GM19438 (cell line): ENCODE measurements around the gene UQCC2.

Experiments used
- ATAC-seq: cut with Tn5 transposase; IDR thresholded peaks from one replicate; pipeline ENCODE4 v1.9.1; 2021; ENCODE audit warnings: low read depth; ENCODE audit not compliant: unreplicated experiment

UQCC2 gene

GRCh38 chr6:33679761-33680160, 31.7 kb downstream of the UQCC2 start:
- no peak for ATAC-seq

- no peak for ATAC-seq
These were observed 32.5 kb downstream of the UQCC2 start for GRCh38 chr6:33678932-33679490.

- no peak for ATAC-seq
These were observed 33.1 kb downstream of the UQCC2 start for GRCh38 chr6:33678233-33678931.

GRCh38 chr6:33677689-33678088, 33.8 kb downstream of the UQCC2 start:
- no peak for ATAC-seq

- no peak for ATAC-seq
These were observed 34.3 kb downstream of the UQCC2 start for GRCh38 chr6:33677143-33677660.

DNA sequence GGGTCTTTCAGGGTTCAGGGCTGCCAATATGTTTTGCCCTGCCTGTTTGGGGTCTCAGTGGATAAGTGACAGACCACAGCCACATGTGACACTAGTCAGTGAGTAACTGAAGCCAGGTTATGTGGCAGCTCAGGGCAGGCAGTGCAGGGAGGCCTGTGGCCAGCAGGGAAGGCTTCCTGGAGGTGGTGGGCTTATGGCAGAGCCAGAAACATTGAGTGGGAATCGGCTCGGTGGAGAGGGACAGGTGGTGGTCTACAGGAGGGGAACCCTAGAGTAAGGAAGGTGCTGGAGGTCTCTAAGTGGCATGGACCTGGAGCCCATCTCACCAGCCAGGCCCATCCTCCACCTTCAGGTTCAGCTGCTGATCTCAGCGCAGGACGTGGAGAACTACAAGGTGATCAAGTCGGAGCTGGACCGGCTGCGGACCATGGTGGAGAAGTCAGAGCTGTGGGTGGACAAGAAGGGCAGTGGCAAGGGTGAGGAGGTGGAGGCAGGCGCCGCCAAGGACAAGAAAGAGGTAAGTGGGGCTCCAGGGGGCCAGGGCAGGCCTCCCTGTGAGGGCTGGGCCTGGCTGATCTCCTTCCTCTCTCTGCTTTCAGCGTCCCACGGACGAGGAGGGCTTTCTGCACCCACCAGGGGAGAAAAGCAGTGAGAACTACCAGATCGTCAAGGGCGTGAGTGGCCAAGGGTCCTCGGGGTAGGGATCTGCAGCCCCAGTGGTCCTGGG, 34.9 kb downstream of the UQCC2 start:
- ATAC-seq, result no peak

- no peak for ATAC-seq
These were observed 35.5 kb downstream of the UQCC2 start for GRCh38 chr6:33675968-33676367.

DNA sequence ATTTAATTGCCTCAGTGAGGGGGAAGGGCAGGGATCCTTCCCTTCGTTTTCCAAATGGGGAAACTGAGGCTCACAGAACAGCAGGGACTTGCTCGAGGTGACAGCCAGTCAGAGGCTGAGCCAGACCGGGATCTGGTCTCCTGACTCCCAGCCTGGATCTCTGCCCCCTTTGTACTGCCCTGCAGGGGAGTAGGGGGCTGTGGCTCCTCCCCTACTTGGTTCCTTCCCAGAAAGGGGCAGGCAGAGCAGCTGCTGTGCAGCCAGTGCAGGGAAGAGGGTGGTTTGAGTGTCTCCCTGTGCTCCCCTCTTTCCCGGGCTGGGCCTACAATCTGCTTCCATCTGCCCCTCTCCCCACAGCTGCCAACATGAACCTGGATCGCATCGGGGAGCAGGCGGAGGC, 37.6 kb downstream of the UQCC2 start:
- no peak for ATAC-seq

GRCh38 chr6:33672808-33673207, 38.7 kb downstream of the UQCC2 start:
- ATAC-seq, result no peak

GRCh38 chr6:33671744-33672072, 39.8 kb downstream of the UQCC2 start:
- ATAC-seq, result no peak

- ATAC-seq, result no peak
These were observed 40.3 kb downstream of the UQCC2 start for GRCh38 chr6:33670971-33671743.

- no peak for ATAC-seq
These were observed 41.3 kb downstream of the UQCC2 start for GRCh38 chr6:33670086-33670660.

GRCh38 chr6:33668914-33669313, 42.6 kb downstream of the UQCC2 start:
- no peak for ATAC-seq

- no peak for ATAC-seq
These were observed 43.2 kb downstream of the UQCC2 start for GRCh38 chr6:33668328-33668727.

DNA sequence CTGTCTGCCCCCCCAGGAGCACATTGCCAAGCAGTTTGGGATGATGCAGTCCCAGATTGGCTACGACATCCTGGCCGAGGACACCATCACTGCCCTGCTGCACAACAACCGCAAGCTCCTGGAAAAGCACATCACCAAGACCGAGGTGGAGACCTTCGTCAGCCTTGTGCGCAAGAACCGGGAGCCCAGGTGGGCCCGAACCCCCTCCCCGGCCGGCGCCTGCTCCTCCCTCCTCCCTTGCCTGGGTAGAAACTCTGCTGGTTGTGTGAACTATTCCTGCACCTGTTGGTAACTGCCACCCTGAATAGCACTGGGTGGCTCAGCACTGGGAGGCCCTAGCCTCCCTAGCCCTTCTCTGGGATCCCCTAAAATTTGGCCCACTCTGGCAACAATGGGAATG, 43.7 kb downstream of the UQCC2 start:
- no peak for ATAC-seq

- ATAC-seq, result no peak
These were observed 44.4 kb downstream of the UQCC2 start for GRCh38 chr6:33667072-33667471.

DNA sequence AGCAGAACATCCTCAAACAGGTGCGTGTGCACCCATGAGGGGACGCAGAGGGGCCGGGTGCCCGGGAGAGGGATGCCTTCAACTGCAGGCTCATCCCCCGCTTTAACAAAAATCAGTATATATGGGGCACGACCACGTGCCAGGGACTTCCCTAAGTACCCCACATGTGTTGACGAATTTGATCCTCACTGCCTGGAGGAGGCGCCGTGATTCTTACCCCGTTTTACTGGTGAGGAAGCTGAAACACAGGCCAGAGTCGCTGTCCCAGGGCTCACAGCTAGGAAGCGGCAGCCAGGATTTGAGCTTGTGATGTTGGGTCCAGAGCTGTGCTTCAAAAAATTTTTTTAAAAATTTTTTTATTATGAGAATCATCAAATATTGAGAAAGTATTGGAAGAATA, 45.5 kb downstream of the UQCC2 start:
- no peak for ATAC-seq

DNA sequence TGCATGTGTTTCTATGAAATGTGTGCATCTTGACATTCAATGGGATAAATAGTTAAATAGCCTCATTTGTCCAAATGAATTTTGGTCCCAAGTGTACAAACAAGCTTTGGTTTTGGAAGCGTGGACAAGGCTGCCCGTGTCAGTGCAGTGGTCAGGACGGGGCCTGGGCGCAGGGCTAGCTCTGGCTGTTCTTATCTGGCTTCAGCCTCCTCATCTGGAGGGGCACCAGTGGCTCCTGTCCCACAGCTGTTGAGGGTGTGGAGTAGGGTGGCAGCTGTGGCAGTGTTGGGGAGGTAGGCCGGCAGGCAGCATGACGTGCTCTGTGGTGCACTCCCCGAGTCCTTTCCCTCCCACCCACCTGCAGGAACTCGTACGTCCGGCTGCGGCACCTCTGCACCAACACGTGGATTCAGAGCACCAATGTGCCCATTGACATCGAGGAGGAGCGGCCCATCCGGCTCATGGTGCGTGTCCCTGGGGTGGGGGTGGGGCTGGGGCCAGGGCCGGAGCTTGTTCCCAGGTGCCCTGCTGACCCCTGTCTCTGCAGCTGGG, 46.9 kb downstream of the UQCC2 start:
- ATAC-seq, result no peak

- ATAC-seq, result no peak
These were observed 47.6 kb downstream of the UQCC2 start for GRCh38 chr6:33663727-33664449.

GRCh38 chr6:33663028-33663427, 48.5 kb downstream of the UQCC2 start:
- no peak for ATAC-seq
